ENCODE results near the gene DACH1.

The DACH1 gene

DNA sequence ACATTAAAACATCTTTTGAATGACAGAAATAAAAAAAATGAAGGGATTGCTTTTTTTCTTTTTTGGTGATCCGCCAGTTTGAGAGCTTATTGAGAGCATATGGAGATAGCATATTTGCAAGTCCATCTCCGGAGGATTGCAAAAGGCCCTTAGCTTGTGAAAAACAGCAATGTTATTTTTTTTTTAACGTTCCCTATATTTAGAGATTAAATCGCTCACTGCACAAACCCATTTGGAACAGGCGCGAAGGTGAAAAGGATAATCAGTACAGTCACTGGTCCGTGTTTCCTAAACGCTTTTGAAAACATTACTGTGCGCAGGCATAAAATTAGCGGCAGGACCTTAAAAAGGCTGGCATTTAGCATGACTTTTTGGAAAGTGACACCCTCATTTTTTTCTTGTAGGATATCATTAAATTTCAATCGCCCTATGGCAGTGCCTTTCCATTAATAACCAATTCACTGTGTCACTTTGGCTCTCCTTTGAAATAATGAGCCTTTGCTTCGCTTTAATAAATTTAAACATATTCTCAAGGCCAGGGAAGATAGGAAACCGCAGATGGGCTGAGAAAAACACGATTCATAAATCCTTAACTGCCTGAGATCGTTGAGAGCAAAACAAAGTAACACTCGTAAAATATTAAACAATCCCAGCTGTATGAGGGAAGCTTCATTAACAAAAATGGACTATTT, 342.2 kb downstream of the DACH1 start:
- no peak for DNase-seq (ENCODE audit: low read depth, low spot score)
- in situ Hi-C loops (cut with HindIII; ENCODE audit: low sequenced_read_pairs), result no loop called here
- TF ChIP-seq, protein P1, sequence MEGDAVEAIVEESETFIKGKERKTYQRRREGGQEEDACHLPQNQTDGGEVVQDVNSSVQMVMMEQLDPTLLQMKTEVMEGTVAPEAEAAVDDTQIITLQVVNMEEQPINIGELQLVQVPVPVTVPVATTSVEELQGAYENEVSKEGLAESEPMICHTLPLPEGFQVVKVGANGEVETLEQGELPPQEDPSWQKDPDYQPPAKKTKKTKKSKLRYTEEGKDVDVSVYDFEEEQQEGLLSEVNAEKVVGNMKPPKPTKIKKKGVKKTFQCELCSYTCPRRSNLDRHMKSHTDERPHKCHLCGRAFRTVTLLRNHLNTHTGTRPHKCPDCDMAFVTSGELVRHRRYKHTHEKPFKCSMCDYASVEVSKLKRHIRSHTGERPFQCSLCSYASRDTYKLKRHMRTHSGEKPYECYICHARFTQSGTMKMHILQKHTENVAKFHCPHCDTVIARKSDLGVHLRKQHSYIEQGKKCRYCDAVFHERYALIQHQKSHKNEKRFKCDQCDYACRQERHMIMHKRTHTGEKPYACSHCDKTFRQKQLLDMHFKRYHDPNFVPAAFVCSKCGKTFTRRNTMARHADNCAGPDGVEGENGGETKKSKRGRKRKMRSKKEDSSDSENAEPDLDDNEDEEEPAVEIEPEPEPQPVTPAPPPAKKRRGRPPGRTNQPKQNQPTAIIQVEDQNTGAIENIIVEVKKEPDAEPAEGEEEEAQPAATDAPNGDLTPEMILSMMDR (IDR thresholded peaks at IDR 0.05; ENCODE audit: low read depth, low read length), result no peak
- H3K4me3 ChIP-seq (ENCODE audit: low read depth, low read length), result no peak overlapping the region

DNA sequence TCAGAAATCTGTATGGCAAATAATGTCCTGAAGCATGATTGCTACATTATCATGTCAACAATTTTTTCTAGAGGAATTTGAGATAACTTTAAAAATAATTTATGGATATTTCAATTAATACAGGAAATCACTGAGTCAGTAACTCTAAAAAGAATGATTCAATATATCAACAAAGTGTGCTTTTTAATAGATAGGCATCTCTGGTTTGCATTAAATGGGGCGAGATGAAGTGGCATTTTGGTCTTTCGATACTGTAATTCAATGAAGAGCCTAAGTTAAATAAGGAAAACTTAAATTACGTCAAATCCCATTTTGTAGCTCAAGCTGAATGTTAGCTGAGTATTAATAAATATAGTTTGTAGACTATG, 342.8 kb downstream of the DACH1 start:
- no peak for DNase-seq (ENCODE audit: low read depth, low spot score)
- H3K4me3 ChIP-seq (ENCODE audit: low read depth, low read length), result no peak overlapping the region
- in situ Hi-C loops (cut with HindIII; ENCODE audit: low sequenced_read_pairs), result no loop called here
- TF ChIP-seq, protein P1 (IDR thresholded peaks at IDR 0.05; ENCODE audit: low read depth, low read length), result no peak

DNA sequence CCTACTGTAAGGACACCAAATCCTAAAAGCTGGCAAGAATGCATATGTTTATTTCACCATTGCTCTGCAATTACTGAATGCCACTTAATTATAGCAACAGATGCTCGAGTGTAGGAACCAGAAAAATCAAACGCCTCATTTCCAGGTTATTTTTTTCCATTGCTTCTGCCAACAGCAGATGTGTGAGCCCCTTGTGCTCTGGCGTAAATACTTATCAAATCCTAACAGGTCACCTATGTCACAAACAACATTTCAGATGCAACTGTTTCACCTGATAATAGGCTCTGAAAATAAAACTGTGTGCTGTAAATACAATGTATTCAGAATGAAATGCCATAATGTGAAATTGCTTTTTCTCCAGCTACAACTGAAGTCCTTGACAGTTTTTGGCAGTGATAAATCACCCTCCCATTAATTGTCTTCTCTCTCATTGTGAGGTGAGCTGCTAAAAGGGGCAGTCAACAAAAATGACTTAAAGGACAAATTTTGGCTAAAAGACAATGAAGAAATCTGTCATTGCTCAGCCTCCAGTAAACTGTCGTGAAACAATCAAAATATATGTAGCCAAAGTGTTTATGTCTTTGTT, 344.0 kb downstream of the DACH1 start:
- TF ChIP-seq, protein P1 (IDR thresholded peaks at IDR 0.05; ENCODE audit: low read depth, low read length), result no peak
- no peak for DNase-seq (ENCODE audit: low read depth, low spot score)
- H3K4me3 ChIP-seq (ENCODE audit: low read depth, low read length), result no peak overlapping the region
- in situ Hi-C loops (cut with HindIII; ENCODE audit: low sequenced_read_pairs), result no loop called here

DNA sequence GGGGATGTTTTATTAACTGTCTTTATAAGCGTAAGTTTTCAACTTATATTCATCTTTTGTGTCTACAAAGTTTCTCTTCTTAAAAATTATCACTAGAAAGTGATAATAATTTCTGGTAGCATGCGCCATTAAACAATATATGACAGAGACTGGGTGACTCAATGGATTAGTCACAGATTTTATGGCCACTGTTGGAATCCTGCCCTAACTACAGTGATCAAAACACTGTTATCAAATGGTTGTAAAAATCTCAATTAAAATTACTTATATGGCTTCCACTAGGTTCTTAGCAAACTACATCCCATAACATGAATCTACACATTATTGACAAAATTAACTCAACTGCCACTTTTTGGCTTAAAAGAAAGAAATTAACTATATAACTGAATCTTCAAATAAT, 350.0 kb downstream of the DACH1 start:
- in situ Hi-C loops (cut with HindIII; ENCODE audit: low sequenced_read_pairs), result no loop called here
- DNase-seq (ENCODE audit: low read depth, low spot score), result peak; percentile 8
- TF ChIP-seq, protein P1 (IDR thresholded peaks at IDR 0.05; ENCODE audit: low read depth, low read length), result no peak

DNA sequence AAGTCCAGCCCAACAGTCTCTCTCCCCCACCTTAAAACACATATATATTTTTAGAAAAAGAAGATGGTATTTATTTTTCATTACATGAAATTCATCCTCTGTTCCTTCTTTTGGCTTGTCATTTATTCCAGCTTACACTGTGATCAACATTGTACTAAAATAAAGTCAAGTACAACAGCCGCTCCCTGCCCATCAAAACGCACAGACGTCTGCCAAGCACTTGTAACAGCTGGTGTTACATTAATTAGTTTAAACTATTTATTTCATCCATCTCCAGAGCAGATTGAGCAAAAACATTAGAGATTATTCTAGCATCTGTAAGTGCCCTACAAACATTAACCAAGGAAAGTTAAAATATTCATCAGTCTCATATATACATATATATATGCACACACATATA, 350.5 kb downstream of the DACH1 start:
- H3K4me3 ChIP-seq (ENCODE audit: low read depth, low read length), result no peak overlapping the region
- no peak for DNase-seq (ENCODE audit: low read depth, low spot score)
- in situ Hi-C loops (cut with HindIII; ENCODE audit: low sequenced_read_pairs), result no loop called here
- TF ChIP-seq, protein P1 (IDR thresholded peaks at IDR 0.05; ENCODE audit: low read depth, low read length), result no peak

More for the DNA sequence above, 350.0 kb downstream of the DACH1 start:
- no peak overlapping the region for H3K4me3 ChIP-seq (ENCODE audit: low read depth, low read length)

DNA sequence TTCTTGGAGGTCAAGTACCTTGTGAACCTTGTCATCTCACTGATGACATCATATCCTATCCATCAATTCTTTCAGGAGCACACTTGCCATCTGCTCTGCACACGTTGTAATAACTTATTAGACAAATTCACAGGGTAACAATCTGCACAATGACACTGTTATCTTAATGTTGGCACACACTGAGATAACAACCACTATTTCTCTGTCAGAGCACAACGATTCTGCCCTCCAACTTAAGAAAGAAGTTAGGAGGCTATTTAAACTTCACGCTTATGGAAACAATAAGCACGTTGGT, 351.3 kb downstream of the DACH1 start:
- TF ChIP-seq, protein P1 (IDR thresholded peaks at IDR 0.05; ENCODE audit: low read depth, low read length), result no peak
- no peak for DNase-seq (ENCODE audit: low read depth, low spot score)
- in situ Hi-C loops (cut with HindIII; ENCODE audit: low sequenced_read_pairs), result no loop called here
- H3K4me3 ChIP-seq (ENCODE audit: low read depth, low read length), result no peak overlapping the region

Measured in astrocyte of the spinal cord (primary cell).